Astrocyte of the spinal cord (primary cell): Measurements from ENCODE around the gene TEKT5.

Experiments
- DNase-seq: peaks from one replicate; pipeline ENCODE4 v3.0.0; 2011; ENCODE audit warnings: low read depth, low spot score
- H3K4me3 ChIP-seq: 2 replicates; pipeline ENCODE4 v1.5.1; 2011; ENCODE audit warnings: low read depth, mild to moderate bottlenecking, low read length, moderate library complexity
- CTCF ChIP-seq: IDR thresholded peaks from 2 replicates; pipeline ENCODE4 v1.5.1; 2012; ENCODE audit warnings: low read depth, mild to moderate bottlenecking, low read length, inconsistent platforms
- in situ Hi-C: cut with HindIII; loops from 2 replicates; pipeline ENCODE4 v1.10.0; 2017; ENCODE audit warnings: low sequenced_read_pairs

Gene TEKT5

GRCh38 chr16:10614685-10615084, 80.0 kb downstream of the TEKT5 start:
- in situ Hi-C loops, result no loop called here
- no peak for DNase-seq
- TF ChIP-seq CTCF, result no peak
- no peak overlapping the region for H3K4me3 ChIP-seq

GRCh38 chr16:10613785-10614485, 80.8 kb downstream of the TEKT5 start:
- in situ Hi-C loops, result no loop called here
- no peak for DNase-seq
- no peak overlapping the region for H3K4me3 ChIP-seq
- TF ChIP-seq CTCF, result no peak

GRCh38 chr16:10612649-10613179, 82.0 kb downstream of the TEKT5 start:
- TF ChIP-seq CTCF, result no peak
- H3K4me3 ChIP-seq, result no peak overlapping the region
- in situ Hi-C loops, result no loop called here
- no peak for DNase-seq

- no peak for TF ChIP-seq CTCF
- in situ Hi-C loops, result no loop called here
- no peak overlapping the region for H3K4me3 ChIP-seq
- no peak for DNase-seq
Observed at GRCh38 chr16:10611825-10612342, 82.8 kb downstream of the TEKT5 start.

GRCh38 chr16:10610499-10611184, 84.1 kb downstream of the TEKT5 start:
- in situ Hi-C loops, result no loop called here
- no peak for TF ChIP-seq CTCF
- no peak for DNase-seq
- H3K4me3 ChIP-seq, result no peak overlapping the region

GRCh38 chr16:10609402-10609774, 85.3 kb downstream of the TEKT5 start:
- peak; percentile 4 for TF ChIP-seq CTCF
- DNase-seq, result peak; percentile 77
- H3K4me3 ChIP-seq, result no peak overlapping the region
- in situ Hi-C loops, result no loop called here
